22Rv1 (cell line): ENCODE data around the gene CLCN3.
"Not testable (repeated sequence)": the region's sequence is repeated elsewhere in the genome, so short reads cannot be mapped to it uniquely, and the experiment has no call there.

Experiments
- H3K27ac ChIP-seq: fragments of 450-650 bp; 2 replicates; pipeline ENCODE4 v1.5.1; 2017
- ZFX ChIP-seq: fragments of 450-650 bp; IDR thresholded peaks from 2 replicates; pipeline ENCODE4 v1.6.1; 2017; ENCODE audit warnings: antibody characterized with exemption, borderline replicate concordance
- TF ChIP-seq, protein P1 (sequence below): fragments of 450-650 bp; IDR thresholded peaks from 2 replicates; pipeline ENCODE4 v1.5.1; 2017; ENCODE audit warnings: mild to moderate bottlenecking

Gene CLCN3

DNA sequence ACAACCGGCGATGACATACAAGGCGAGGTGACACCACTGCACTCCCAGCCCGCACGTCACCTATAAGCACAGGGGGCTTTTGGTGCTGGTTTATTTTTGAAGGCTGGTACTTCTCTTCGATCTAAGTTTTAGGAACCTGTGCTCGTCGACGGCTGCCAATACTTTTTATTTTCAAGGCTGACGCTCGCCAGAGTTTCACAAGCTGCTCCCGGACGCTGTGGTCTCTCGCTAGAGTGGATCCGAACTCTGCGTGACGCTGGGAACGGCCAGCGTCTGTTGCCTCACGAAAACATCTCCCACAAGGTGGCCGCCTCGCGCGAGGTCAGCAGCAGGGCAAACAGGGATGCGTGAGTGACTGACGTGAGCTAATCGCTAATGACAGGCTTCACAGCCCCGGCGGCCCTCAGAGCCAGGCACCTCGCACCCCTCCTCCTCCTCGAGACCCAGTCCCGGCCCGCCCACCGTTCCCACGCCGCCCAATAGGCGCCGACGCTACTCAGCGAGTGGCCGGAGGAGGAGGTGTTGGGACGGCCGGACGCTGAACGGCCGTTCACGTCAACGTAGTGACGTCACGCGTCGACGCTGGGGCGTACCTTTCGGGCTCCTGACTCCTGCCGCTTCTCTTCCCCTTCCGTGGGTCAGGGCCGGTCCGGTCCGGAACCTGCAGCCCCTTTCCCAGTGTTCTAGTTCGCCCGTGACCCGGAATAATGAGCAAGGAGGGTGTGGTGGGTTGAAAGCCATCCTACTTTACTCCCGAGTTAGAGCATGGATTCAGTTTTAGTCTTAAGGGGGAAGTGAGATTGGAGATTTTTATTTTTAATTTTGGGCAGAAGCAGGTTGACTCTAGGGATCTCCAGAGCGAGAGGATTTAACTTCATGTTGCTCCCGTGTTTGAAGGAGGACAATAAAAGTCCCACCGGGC is at the start of gene CLCN3:
CLCN3 (plus strand) TSS at position 621 of the 922 bp plus-strand sequence. CDS start 15,351 bp downstream, outside the sequence.
- TF ChIP-seq ZFX: no peak
- TF ChIP-seq, protein P1, sequence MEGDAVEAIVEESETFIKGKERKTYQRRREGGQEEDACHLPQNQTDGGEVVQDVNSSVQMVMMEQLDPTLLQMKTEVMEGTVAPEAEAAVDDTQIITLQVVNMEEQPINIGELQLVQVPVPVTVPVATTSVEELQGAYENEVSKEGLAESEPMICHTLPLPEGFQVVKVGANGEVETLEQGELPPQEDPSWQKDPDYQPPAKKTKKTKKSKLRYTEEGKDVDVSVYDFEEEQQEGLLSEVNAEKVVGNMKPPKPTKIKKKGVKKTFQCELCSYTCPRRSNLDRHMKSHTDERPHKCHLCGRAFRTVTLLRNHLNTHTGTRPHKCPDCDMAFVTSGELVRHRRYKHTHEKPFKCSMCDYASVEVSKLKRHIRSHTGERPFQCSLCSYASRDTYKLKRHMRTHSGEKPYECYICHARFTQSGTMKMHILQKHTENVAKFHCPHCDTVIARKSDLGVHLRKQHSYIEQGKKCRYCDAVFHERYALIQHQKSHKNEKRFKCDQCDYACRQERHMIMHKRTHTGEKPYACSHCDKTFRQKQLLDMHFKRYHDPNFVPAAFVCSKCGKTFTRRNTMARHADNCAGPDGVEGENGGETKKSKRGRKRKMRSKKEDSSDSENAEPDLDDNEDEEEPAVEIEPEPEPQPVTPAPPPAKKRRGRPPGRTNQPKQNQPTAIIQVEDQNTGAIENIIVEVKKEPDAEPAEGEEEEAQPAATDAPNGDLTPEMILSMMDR: no peak
- H3K27ac ChIP-seq: peak within 1 kb of the TSS; percentile 87

DNA sequence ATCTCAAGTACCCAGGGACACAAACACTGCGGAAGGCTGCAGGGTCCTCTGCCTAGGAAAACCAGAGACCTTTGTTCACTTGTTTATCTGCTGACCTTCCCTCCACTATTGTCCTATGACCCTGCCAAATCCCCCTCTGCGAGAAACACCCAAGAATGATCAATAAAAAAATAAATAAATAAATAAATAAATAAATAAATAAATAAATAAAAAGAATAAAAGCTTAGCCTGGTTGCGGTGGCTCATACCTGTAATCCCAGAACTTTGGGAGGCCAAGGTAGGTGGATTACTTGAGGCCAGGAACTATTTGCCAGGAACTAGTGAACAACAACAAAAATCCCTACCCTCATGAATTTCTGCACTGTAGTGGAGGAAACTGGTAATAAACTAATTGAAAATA is 49.4 kb upstream of the CLCN3 start:
- H3K27ac ChIP-seq: not testable (repeated sequence)

DNA sequence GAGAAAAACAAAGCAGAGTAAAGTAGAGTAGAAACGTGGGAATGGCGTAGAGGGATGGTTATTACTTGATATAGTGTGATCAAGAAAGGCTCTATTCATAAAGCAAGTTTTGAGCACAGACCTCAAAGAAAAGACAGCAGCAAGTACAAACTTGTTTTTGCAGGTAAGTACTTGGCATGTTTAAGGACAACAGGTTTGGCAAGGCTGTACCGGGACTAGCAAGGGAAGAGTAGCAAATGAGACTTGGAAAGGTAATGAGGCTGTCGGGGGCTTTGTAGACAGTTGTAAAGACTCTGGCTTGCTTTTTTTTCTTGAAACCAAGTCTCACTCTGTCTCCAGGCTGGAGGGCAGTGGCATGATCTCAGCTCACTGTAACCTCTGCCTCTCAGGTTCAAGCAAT is 48.9 kb upstream of the CLCN3 start:
- no peak overlapping the region for H3K27ac ChIP-seq
- no peak for TF ChIP-seq ZFX

DNA sequence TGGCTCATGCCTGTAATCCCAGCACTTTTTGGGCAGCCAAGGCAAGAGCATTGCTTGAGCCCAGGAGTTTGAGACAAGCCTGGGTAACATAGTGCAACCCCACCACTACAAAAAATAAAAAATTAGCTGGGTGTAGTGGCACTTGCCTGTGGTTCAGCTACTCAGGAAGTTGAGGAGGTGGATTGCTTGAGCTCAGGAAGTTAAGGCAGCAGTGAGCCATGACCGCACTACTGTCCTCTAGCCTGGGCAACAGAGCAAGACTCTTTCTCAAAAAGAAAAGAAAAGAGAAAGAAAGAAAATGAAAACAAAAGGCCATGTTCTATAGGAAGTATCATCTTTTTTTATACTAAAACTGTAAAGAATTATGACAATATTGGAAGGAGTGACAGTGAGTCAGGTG is 46.5 kb upstream of the CLCN3 start:
- no peak for TF ChIP-seq ZFX
- TF ChIP-seq, protein P1: no peak

DNA sequence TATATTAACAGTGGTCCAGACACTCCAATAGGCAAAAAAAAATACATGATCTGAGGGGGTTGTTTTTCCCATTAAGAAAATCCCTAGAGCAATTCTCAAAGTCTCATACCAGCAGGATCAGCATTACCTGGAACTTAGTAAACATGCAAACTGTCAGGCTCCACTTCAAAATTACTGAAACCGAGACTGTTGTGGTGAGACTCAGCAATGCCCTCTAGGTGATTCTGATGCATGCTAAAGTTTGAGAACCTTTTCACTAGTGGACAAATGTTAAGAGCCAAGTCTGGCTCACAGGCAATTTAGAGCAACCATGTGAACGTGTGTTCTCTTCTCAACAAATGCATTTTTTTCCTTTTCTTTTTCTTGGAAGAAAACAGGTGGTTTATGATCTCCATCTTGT is 38.2 kb upstream of the CLCN3 start:
- TF ChIP-seq, protein P1: no peak
- TF ChIP-seq ZFX: no peak
- no peak overlapping the region for H3K27ac ChIP-seq

More for the DNA sequence above, 46.5 kb upstream of the CLCN3 start:
- no peak overlapping the region for H3K27ac ChIP-seq

DNA sequence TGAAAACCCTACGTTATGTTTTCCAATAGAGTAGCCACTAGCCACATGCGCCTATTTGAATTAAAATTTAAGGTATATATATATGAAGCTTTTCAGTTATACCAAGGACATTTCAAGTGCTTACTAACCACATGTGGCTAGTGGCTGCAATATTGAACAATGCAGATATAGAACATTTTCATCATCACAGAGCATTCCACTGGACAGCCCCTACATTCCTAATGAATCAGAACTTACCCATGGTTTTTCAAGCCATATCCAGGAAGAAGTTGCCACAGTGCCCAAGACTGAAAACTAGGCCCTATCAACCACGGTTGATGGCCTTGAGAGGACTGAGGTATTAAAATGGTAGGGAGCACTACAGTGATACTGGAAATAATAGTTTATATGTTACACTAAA is 37.7 kb upstream of the CLCN3 start:
- H3K27ac ChIP-seq: no peak overlapping the region
- TF ChIP-seq ZFX: no peak
- TF ChIP-seq, protein P1: no peak

DNA sequence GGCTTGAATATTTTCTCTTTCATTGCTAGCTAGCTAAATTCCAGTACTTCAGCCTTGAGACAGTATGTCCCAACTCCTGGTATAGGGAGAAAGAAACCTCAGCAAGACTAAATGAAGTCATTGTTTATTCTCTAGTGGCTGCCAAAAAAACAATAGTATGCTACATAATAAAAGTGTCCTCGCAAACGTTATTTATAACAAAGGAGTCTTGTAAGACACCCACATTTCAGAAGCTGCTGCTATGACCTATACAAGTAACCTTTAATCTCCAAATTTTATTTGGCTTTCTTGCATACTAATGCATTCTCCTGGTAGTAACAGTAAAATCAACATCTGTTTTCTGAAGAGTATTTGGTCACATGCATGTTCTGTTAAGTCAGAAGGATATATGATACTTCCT is 36.8 kb upstream of the CLCN3 start:
- TF ChIP-seq, protein P1: no peak
- TF ChIP-seq ZFX: no peak
- no peak overlapping the region for H3K27ac ChIP-seq

DNA sequence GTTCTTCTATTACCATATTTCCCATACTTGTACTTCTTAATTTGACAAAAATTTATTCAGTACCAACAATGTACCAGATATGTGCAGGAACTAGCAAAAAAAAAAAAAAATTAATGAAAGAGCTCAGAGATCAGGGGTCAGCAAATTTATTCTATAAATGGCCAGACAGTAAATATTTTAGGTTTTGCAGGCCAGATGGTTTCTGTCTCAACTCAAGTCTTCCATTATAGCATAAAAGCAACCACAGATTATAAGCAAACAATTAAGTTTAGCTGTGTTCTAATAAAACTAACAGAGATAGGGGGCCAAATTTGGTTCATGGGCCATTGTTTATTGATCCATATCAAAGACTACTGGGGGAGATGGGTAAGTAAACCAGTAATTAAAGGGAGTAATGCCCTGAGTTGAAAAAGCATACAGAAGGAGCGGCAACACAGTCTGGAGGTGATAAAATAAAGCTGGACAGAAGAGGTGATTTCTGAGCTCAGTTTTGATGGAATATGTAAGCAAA is 27.3 kb upstream of the CLCN3 start:
- H3K27ac ChIP-seq: no peak overlapping the region
- no peak for TF ChIP-seq ZFX
- TF ChIP-seq, protein P1: no peak
